HCT116 (cell line): ENCODE data around the gene GTF2IRD2.
"Not testable (repeated sequence)": the region's sequence is repeated elsewhere in the genome, so short reads cannot be mapped to it uniquely, and the experiment has no call there.

ENCODE experiments used
- ELF1 ChIP-seq: IDR thresholded peaks from 2 replicates; pipeline ENCODE4 v1.6.1; 2012; ENCODE audit warnings: low read depth, borderline replicate concordance
- EZH2phosphoT487 ChIP-seq: fragments of 200-600 bp; IDR thresholded peaks from 2 replicates; pipeline ENCODE4 v1.6.1; 2018; ENCODE audit warnings: antibody characterized with exemption, borderline replicate concordance
- POLR2A ChIP-seq: IDR thresholded peaks from 2 replicates; pipeline ENCODE4 v1.7.0; 2011; ENCODE audit warnings: borderline replicate concordance; ENCODE audit not compliant: insufficient read depth, insufficient read length; ENCODE audit errors: extremely low read depth
- RAD21 ChIP-seq: IDR thresholded peaks from 2 replicates; pipeline ENCODE4 v1.6.1; 2012; ENCODE audit warnings: low read depth, mild to moderate bottlenecking
- SIN3A ChIP-seq: IDR thresholded peaks from 2 replicates; pipeline ENCODE4 v1.6.1; 2012; ENCODE audit warnings: low read depth
- SP1 ChIP-seq: IDR thresholded peaks from 2 replicates; pipeline ENCODE4 v1.6.1; 2012; ENCODE audit warnings: low read depth
- ZNF274 ChIP-seq: fragments of 200-500 bp; sonication (Bioruptor generic); IDR thresholded peaks from 2 replicates; pipeline ENCODE4 v1.6.1; 2014; ENCODE audit warnings: mild to moderate bottlenecking, low read depth, low read length, inconsistent platforms
- TF ChIP-seq, protein P1 (sequence below), 3 experiments: fragments of 200-600 bp in 1 of 3; sonication (generic) in 1 of 3; IDR thresholded peaks in 2 of 3; conservative IDR thresholded peaks in 1 of 3; 2 replicates each; pipeline ENCODE4 v1.5.1; 2012 to 2017; ENCODE audit warnings: low read depth in 2 of 3, low read length in 2 of 3, antibody characterized with exemption in 1 of 3, borderline replicate concordance in 1 of 3, control low read depth in 1 of 3, mild to moderate bottlenecking in 1 of 3, mixed read lengths in 1 of 3, mixed run types in 1 of 3, moderate library complexity in 1 of 3; ENCODE audit not compliant: insufficient read depth in 1 of 3
- TF ChIP-seq, protein P2 (sequence below): IDR thresholded peaks from 2 replicates; pipeline ENCODE4 v1.6.1; 2012
- TF ChIP-seq, protein P3 (sequence below): IDR thresholded peaks from 2 replicates; pipeline ENCODE4 v1.6.1; 2011; ENCODE audit warnings: mild to moderate bottlenecking, low read length, moderate library complexity; ENCODE audit not compliant: insufficient replicate concordance; ENCODE audit errors: extremely low read depth
- TF ChIP-seq, protein P4 (sequence below): IDR thresholded peaks from 2 replicates; pipeline ENCODE4 v1.6.1; 2012

DNA sequence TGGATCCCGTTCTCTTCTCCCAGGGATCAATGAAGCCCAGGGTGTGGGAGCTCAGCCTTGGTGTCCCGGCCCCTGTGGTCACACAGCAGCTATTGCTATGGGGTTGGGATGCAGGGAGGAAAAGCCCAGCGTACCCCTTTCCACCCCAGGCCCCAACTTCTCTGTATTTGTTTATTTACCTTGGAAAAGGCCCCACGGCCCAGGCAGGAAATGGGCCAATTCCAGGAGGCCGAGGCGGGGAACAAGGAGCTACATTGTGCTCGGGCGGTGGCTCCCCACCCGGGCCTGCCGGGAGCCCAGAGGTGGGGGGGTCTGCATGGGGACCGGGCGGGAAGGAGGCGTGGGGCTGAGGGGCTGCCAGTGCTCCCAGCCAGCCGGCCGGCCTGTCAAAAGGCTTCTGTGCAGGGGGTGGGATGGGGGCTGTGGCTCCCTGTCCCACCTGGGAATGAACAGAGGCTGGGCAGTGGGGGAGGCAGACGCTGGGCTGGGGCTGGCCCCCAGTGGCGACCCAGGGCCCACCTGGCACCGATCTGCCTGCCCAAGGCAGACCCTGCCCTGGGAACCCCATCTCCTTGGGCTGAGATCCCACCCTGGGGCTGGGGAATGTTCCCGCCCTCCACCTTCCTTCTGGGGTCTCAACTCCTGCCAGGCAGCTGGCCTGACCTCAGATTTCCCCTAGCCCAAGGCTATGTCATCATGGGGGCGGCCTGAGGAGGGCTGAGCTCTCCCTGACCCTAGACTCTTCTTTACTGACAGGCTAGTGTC is 23.5 kb upstream of the GTF2IRD2 start:
- TF ChIP-seq, protein P1, sequence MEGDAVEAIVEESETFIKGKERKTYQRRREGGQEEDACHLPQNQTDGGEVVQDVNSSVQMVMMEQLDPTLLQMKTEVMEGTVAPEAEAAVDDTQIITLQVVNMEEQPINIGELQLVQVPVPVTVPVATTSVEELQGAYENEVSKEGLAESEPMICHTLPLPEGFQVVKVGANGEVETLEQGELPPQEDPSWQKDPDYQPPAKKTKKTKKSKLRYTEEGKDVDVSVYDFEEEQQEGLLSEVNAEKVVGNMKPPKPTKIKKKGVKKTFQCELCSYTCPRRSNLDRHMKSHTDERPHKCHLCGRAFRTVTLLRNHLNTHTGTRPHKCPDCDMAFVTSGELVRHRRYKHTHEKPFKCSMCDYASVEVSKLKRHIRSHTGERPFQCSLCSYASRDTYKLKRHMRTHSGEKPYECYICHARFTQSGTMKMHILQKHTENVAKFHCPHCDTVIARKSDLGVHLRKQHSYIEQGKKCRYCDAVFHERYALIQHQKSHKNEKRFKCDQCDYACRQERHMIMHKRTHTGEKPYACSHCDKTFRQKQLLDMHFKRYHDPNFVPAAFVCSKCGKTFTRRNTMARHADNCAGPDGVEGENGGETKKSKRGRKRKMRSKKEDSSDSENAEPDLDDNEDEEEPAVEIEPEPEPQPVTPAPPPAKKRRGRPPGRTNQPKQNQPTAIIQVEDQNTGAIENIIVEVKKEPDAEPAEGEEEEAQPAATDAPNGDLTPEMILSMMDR (IDR thresholded peaks at IDR 0.05 in 2 of 3, conservative IDR thresholded peaks at IDR 0.05 in 1 of 3; ENCODE audit: borderline replicate concordance in 1 of 3, insufficient read depth in 1 of 3, low read depth in 2 of 3, low read length in 2 of 3): not testable (repeated sequence)
- TF ChIP-seq EZH2phosphoT487, RAD21, POLR2A, SIN3A, ELF1, SP1, ZNF274: not testable (repeated sequence)
- TF ChIP-seq, protein P2, sequence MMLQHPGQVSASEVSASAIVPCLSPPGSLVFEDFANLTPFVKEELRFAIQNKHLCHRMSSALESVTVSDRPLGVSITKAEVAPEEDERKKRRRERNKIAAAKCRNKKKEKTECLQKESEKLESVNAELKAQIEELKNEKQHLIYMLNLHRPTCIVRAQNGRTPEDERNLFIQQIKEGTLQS: not testable (repeated sequence)
- TF ChIP-seq, protein P3, sequence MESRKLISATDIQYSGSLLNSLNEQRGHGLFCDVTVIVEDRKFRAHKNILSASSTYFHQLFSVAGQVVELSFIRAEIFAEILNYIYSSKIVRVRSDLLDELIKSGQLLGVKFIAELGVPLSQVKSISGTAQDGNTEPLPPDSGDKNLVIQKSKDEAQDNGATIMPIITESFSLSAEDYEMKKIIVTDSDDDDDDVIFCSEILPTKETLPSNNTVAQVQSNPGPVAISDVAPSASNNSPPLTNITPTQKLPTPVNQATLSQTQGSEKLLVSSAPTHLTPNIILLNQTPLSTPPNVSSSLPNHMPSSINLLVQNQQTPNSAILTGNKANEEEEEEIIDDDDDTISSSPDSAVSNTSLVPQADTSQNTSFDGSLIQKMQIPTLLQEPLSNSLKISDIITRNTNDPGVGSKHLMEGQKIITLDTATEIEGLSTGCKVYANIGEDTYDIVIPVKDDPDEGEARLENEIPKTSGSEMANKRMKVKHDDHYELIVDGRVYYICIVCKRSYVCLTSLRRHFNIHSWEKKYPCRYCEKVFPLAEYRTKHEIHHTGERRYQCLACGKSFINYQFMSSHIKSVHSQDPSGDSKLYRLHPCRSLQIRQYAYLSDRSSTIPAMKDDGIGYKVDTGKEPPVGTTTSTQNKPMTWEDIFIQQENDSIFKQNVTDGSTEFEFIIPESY: not testable (repeated sequence)
- TF ChIP-seq, protein P4, sequence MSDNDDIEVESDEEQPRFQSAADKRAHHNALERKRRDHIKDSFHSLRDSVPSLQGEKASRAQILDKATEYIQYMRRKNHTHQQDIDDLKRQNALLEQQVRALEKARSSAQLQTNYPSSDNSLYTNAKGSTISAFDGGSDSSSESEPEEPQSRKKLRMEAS: not testable (repeated sequence)
